Dendritic cell treated with granulocyte-macrophage colony-stimulating factor and Interleukin-4, amounts not matched to agents 40 ng/mL and 50 ng/mL, for 4 days (primary cell): ENCODE results near the gene CTNNBL1.
"Not testable (repeated sequence)": the region's sequence is repeated elsewhere in the genome, so short reads cannot be mapped to it uniquely, and the experiment has no call there.

Experiments
- H3K27ac Mint-ChIP-seq: one replicate; pipeline ENCODE4 v1.8.0; 2022; ENCODE audit warnings: mild to moderate bottlenecking, mixed read lengths
- H3K27me3 Mint-ChIP-seq: one replicate; pipeline ENCODE4 v1.8.0; 2022; ENCODE audit warnings: mild to moderate bottlenecking, mixed read lengths
- H3K36me3 Mint-ChIP-seq: one replicate; pipeline ENCODE4 v1.8.0; 2022; ENCODE audit warnings: low read depth, mixed read lengths
- H3K4me1 Mint-ChIP-seq: one replicate; pipeline ENCODE4 v1.8.0; 2022; ENCODE audit warnings: low read depth, mixed read lengths
- H3K4me3 Mint-ChIP-seq: one replicate; pipeline ENCODE4 v1.8.0; 2022; ENCODE audit warnings: mild to moderate bottlenecking, moderate library complexity, mixed read lengths
- H3K9me3 Mint-ChIP-seq: one replicate; pipeline ENCODE4 v1.8.0; 2022; ENCODE audit warnings: mixed read lengths
- intact Hi-C: fragments of 100-400 bp; cut with micrococcal nuclease; formaldehyde crosslinking; loops from one replicate; pipeline ENCODE4 v1.15.0; 2022

The CTNNBL1 gene

GRCh38 chr20:37711001-37711400, 17.2 kb downstream of the CTNNBL1 start:
- intact Hi-C loops = no loop called here
- Mint-ChIP-seq H3K4me1 (peaks cover 26% of the 10 kb centered on the region), H3K9me3 (no peaks in the 10 kb centered on the region), H3K27ac (no peak overlapping the region), H3K36me3 (peaks cover 34% of the 10 kb centered on the region), H3K4me3 (no peak overlapping the region), H3K27me3 (no peaks in the 10 kb centered on the region)

- peaks cover 26% of the 10 kb centered on the region for H3K4me1 Mint-ChIP-seq
- H3K4me3 Mint-ChIP-seq = no peak overlapping the region
- H3K9me3 Mint-ChIP-seq = no peaks in the 10 kb centered on the region
- intact Hi-C loops = no loop called here
- no peaks in the 10 kb centered on the region for H3K27me3 Mint-ChIP-seq
- H3K27ac Mint-ChIP-seq = no peak overlapping the region
- H3K36me3 Mint-ChIP-seq = peaks cover 34% of the 10 kb centered on the region
Measured at GRCh38 chr20:37711994-37712964, 18.4 kb downstream of the CTNNBL1 start.

GRCh38 chr20:37713396-37713795, 19.6 kb downstream of the CTNNBL1 start:
- no peak overlapping the region for H3K27ac Mint-ChIP-seq
- peaks cover 26% of the 10 kb centered on the region for H3K4me1 Mint-ChIP-seq
- intact Hi-C loops = no loop called here
- no peaks in the 10 kb centered on the region for H3K27me3 Mint-ChIP-seq
- H3K36me3 Mint-ChIP-seq = peaks cover 34% of the 10 kb centered on the region
- H3K9me3 Mint-ChIP-seq = no peaks in the 10 kb centered on the region
- H3K4me3 Mint-ChIP-seq = no peak overlapping the region

GRCh38 chr20:37714978-37715672, 21.3 kb downstream of the CTNNBL1 start:
- no peak overlapping the region for H3K4me3 Mint-ChIP-seq
- peak overlapping the region; percentile 47 for H3K27ac Mint-ChIP-seq
- H3K9me3 Mint-ChIP-seq = no peaks in the 10 kb centered on the region
- intact Hi-C loops = no loop called here
- H3K4me1 Mint-ChIP-seq = peaks cover 26% of the 10 kb centered on the region
- H3K36me3 Mint-ChIP-seq = peaks cover 18% of the 10 kb centered on the region
- H3K27me3 Mint-ChIP-seq = no peaks in the 10 kb centered on the region

- Mint-ChIP-seq H3K4me1 (peaks cover 5% of the 10 kb centered on the region), H3K9me3 (peaks cover 13% of the 10 kb centered on the region), H3K27me3 (no peaks in the 10 kb centered on the region), H3K27ac (no peak overlapping the region), H3K36me3 (peaks cover 14% of the 10 kb centered on the region), H3K4me3 (no peak overlapping the region)
- intact Hi-C loops = no loop called here
Measured at GRCh38 chr20:37721751-37722150, 27.9 kb downstream of the CTNNBL1 start.

GRCh38 chr20:37722312-37722711, 28.5 kb downstream of the CTNNBL1 start:
- intact Hi-C loops, H3K27ac Mint-ChIP-seq, H3K4me3 Mint-ChIP-seq, H3K4me1 Mint-ChIP-seq, H3K27me3 Mint-ChIP-seq: not testable (repeated sequence)
- Mint-ChIP-seq H3K9me3 (peaks cover 13% of the 10 kb centered on the region), H3K36me3 (peaks cover 14% of the 10 kb centered on the region)

- H3K4me1 Mint-ChIP-seq = peaks cover 21% of the 10 kb centered on the region
- H3K27ac Mint-ChIP-seq = no peak overlapping the region
- no peaks in the 10 kb centered on the region for H3K27me3 Mint-ChIP-seq
- no peak overlapping the region for H3K4me3 Mint-ChIP-seq
- intact Hi-C loops = no loop called here
- peaks cover 14% of the 10 kb centered on the region for H3K36me3 Mint-ChIP-seq
- peaks cover 13% of the 10 kb centered on the region for H3K9me3 Mint-ChIP-seq
Measured at GRCh38 chr20:37723668-37724067, 29.8 kb downstream of the CTNNBL1 start.

GRCh38 chr20:37725165-37725564, 31.3 kb downstream of the CTNNBL1 start:
- intact Hi-C loops = no loop called here
- no peak overlapping the region for H3K4me3 Mint-ChIP-seq
- peaks cover 23% of the 10 kb centered on the region for H3K4me1 Mint-ChIP-seq
- peaks cover 13% of the 10 kb centered on the region for H3K9me3 Mint-ChIP-seq
- peaks cover 22% of the 10 kb centered on the region for H3K36me3 Mint-ChIP-seq
- no peak overlapping the region for H3K27ac Mint-ChIP-seq
- no peaks in the 10 kb centered on the region for H3K27me3 Mint-ChIP-seq

GRCh38 chr20:37725855-37726254, 32.0 kb downstream of the CTNNBL1 start:
- peaks cover 23% of the 10 kb centered on the region for H3K4me1 Mint-ChIP-seq
- H3K27ac Mint-ChIP-seq = no peak overlapping the region
- no peak overlapping the region for H3K4me3 Mint-ChIP-seq
- peaks cover 20% of the 10 kb centered on the region for H3K36me3 Mint-ChIP-seq
- peaks cover 11% of the 10 kb centered on the region for H3K9me3 Mint-ChIP-seq
- intact Hi-C loops = no loop called here
- no peaks in the 10 kb centered on the region for H3K27me3 Mint-ChIP-seq

- H3K4me3 Mint-ChIP-seq = no peak overlapping the region
- intact Hi-C loops = no loop called here
- peaks cover 19% of the 10 kb centered on the region for H3K36me3 Mint-ChIP-seq
- peaks cover 7% of the 10 kb centered on the region for H3K9me3 Mint-ChIP-seq
- no peaks in the 10 kb centered on the region for H3K27me3 Mint-ChIP-seq
- H3K27ac Mint-ChIP-seq = no peak overlapping the region
- H3K4me1 Mint-ChIP-seq = peaks cover 23% of the 10 kb centered on the region
Measured at GRCh38 chr20:37726321-37726720, 32.5 kb downstream of the CTNNBL1 start.

GRCh38 chr20:37726971-37727956, 33.4 kb downstream of the CTNNBL1 start:
- no peak overlapping the region for H3K27ac Mint-ChIP-seq

GRCh38 chr20:37727957-37728634, 34.3 kb downstream of the CTNNBL1 start:
- Mint-ChIP-seq H3K27me3 (no peaks in the 10 kb centered on the region), H3K4me3 (no peak overlapping the region), H3K27ac (peak overlapping the region; percentile 15), H3K36me3 (peaks cover 27% of the 10 kb centered on the region), H3K9me3 (no peaks in the 10 kb centered on the region), H3K4me1 (peaks cover 29% of the 10 kb centered on the region)
- intact Hi-C loops = no loop called here

More at GRCh38 chr20:37726971-37727956, 33.4 kb downstream of the CTNNBL1 start:
- H3K27me3 Mint-ChIP-seq = no peaks in the 10 kb centered on the region
- no peak overlapping the region for H3K4me3 Mint-ChIP-seq
- peaks cover 23% of the 10 kb centered on the region for H3K4me1 Mint-ChIP-seq
- intact Hi-C loops = no loop called here
- H3K36me3 Mint-ChIP-seq = peaks cover 20% of the 10 kb centered on the region
- no peaks in the 10 kb centered on the region for H3K9me3 Mint-ChIP-seq

- peak overlapping the region; percentile 15 for H3K27ac Mint-ChIP-seq
- H3K4me1 Mint-ChIP-seq = peaks cover 32% of the 10 kb centered on the region
- intact Hi-C loops = no loop called here
- H3K27me3 Mint-ChIP-seq = no peaks in the 10 kb centered on the region
- H3K36me3 Mint-ChIP-seq = peaks cover 32% of the 10 kb centered on the region
- H3K9me3 Mint-ChIP-seq = no peaks in the 10 kb centered on the region
- no peak overlapping the region for H3K4me3 Mint-ChIP-seq
Measured at GRCh38 chr20:37728635-37728983, 34.8 kb downstream of the CTNNBL1 start.
